Measurements from ENCODE around the gene PLXNA2.

DNA sequence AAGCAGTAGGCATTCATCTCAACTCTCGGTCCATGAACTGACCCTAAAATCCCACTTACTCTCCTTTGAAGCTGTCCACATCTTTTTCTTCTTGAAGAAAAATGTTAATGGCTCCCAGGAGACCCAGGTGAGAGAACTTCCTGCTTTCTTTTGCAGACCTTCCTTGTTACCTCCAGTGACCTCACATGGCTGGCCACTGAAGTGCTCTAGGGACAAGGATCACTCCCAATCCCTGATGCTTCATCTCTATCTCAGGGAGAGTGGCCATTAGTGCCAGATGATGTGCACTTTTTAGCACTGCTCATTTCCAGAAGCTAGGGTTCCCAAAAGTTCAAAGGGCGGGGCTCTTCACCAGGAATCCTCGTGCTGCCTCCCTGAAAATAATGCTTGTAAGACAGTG, 16.2 kb downstream of the PLXNA2 start:
- TF ChIP-seq TAF1 (CRISPR knock-in tag; IDR thresholded peaks at IDR 0.05) (no peak), RFXAP (CRISPR knock-in tag; IDR thresholded peaks at IDR 0.05; ENCODE audit: borderline replicate concordance) (no peak), SUZ12 (IDR thresholded peaks at IDR 0.05; ENCODE audit: low read depth, low read length) (no peak), ZBTB39 (CRISPR knock-in tag; IDR thresholded peaks at IDR 0.05) (no peak), HNF4A (CRISPR knock-in tag; IDR thresholded peaks at IDR 0.05) (no peak)

All from HepG2 (cell line).